SH-SY5Y (cell line): ENCODE results near the gene MRPS9.

Experiments used
- GATA2 ChIP-seq: IDR thresholded peaks from 2 replicates; pipeline ENCODE4 v1.6.1; 2011; ENCODE audit warnings: mild to moderate bottlenecking, low read depth, low read length
- GATA3 ChIP-seq: IDR thresholded peaks from 2 replicates; pipeline ENCODE4 v1.6.1; 2011; ENCODE audit warnings: low read depth, mild to moderate bottlenecking, low read length, moderate library complexity

DNA sequence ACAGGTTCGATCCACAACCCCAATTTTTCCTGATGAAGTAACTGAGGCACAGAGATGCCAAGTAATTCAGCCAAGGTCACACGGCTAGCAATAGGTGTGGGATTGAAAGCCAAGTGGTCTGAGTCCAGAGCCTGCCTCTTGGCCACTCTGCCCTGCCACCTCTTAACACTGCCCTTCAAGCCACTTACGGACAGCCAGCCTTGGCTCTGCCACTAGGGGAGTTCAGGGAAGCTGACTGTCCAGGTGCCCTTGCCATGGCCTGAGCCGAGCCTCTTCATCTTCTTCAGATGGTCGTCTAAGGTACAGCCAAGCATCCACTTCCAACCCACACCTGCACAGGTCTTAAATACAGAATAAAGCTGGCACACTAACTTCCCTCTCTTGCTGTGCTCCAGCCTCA is 104.4 kb downstream of the MRPS9 start:
- TF ChIP-seq GATA2 (no peak), GATA3 (no peak)
